Measurements from ENCODE around the gene ZNF746.
"Not testable (repeated sequence)": the region's sequence is repeated elsewhere in the genome, so short reads cannot be mapped to it uniquely, and the experiment has no call there.

ZNF746 gene

GRCh38 chr7:149457766-149458165, 39.8 kb downstream of the ZNF746 start:
- no peak for DNase-seq

DNA sequence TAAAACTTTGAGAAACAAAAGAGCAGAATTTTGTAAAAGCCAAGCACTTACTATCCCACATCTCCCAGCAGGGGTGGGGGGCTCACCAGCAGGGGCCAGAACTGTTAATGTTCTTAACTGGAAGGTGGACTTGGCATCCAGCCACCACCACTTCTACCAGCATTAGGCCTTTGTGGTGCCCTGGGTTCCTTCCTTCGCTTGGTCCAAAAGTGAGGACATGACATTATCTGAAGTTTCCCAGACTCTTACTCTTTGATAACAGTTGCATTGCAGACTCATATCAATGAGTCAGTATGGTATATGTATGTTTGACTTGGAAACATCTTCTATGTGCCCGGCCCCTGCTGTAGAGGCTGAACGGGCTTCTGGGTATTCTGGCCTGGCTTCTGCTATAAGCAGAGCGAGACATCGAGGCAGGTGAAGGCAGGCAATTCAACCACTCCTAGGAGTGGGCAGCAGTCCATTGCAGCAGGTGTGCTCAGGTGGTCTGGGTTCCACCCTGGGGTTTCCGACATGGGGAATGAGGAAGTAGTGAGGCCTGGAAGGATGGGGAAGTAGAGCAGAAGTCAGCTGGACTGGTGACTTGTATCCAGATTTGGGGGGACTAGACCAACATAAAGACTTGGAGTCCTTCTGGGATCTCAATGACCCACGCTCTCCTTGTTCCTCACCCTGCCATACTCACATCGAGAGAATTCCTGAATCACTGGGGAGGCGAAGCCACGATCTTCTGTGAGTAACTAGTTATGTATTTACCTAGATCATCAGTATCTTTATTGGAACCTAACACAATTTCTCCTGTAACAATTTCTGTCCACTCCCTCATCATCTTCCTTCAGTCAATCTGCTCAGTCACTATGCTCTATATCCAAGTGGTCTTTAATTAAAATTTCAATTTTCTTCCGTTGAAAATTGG, 40.8 kb downstream of the ZNF746 start:
- no peak for DNase-seq

DNA sequence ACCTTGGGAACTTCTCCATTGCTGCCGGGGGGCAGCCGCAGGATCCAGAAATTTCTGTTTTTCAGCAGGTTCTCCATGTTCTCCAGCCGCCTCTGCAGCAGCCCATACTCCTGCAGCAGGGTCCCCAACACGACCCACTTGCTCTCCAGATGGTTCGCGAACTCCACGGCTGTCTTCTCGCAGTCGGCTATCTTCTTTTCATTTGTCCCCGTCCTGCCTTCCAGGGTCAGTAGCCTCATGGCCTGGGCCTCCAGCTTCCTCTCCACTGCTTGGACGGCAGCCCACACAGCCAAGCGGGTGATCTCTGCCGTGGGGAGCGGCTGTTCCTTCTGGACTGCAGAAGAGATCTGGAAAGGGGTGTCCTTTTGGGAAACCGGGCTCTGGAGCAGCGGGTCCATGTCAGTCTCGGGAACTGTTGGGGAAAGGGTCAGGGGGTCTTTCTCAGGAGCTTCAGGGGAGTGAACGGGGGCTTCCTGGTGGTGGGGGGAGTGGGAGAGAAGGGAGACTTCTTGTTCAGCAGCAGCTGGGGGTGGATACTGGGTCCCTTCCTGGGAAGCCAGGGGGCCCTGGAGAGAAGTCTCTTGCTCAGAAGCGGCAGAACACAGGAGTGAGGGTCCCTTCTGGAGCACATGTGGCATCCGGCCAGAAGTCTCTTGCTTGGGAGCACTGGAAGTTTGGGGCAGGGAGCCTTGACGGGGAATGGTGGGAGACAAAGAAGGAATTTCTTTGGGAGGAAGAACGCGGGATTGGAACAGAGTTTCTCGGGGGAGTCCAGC, 42.2 kb downstream of the ZNF746 start:
- no peak for DNase-seq

DNA sequence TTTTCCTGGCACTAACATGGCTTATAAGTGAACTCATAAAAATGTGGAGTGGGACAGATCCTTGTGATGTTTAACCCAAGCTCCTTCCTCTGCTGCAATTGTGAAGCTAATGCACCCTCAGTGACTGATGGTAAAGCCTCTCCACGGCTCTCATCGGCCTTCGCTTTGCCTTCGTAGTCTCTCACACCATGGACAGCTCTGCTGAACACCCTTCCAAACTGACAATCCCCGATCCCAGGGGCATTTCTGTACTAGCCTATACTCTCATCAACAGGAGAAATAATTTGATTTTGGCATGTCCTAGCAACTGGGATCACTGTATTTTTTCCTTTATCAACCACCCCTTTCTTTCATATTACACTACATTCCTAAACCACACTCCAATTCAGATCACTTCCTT, 42.9 kb downstream of the ZNF746 start:
- no peak for DNase-seq

GRCh38 chr7:149454006-149454405, 43.6 kb downstream of the ZNF746 start:
- DNase-seq = no peak

DNA sequence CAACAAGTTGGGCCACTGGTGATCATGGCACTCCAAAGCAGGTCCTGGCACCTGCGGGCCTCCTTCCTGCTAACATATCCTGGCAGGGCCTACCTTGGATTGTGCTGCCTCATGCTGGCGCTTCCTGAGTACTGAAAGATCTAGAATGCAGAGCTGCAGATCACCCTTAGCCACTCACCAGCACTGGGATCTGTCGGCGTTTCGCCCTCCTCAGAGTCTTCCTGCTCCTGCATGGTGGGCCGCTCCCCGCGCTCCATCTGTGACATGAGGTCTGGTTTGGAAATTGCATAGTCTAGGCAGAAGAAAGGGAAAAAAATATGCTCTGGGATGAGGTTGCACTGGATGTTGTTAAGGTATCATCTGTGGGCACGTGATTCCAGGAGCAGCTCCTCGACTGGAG, 46.8 kb downstream of the ZNF746 start:
- DNase-seq = no peak

DNA sequence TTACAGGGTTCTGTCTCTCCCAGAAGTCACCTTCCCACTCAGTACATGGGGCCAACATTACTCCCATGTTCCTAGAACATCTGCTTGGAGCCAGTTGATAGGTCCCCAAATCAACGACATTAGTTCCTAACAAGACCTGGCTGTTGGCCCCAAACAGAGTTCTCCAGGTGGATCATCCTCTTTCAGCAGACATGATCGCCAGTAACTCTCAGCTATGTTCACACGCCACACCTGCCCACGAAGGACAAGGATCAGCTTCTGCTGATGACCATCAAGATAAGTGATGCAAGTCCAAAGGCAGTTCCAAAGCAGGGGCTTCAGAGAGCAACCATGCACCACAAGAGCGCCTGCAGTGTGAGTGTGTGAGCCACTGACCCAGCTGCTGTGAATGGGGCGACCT, 47.7 kb downstream of the ZNF746 start:
- no peak for DNase-seq

DNA sequence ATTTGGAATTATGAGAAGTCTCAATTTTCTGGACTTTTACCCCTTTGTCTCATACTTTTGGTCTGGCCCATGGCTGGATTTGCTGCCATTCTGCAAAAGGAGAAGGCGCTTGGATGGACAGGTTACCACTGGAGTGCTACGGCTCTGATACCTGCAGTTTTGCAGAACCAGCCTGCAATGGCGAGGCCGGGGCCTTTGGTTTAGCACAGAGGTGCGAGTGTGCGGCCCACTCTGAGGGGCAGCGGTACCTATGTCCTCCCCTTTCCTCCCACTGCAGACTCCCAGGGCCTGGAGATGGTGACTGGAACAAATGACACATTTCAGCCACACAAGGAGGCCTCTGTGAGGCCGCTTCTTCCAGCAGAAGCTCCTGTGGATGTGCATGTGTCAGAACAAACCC, 48.6 kb downstream of the ZNF746 start:
- no peak for DNase-seq

GRCh38 chr7:149446026-149446425, 51.6 kb downstream of the ZNF746 start:
- DNase-seq = not testable (repeated sequence)

DNA sequence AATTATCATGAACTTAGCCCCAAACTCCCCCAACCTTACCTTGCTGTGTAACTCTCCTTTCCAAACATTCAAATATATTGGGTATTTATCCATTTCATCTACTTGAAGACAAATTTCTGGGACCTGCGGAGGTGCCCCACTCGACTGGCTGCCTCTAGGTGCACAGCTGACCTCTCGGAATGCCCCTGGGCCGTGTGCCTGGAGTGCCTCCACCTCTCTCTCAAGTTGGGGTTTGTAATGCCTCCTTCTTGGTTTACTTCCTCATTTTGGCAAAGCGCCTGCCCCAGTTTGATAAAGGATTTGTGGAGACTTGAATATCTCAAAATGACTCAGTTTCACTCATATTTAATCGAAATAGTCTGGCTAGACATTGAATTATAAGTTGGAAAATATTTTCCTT, 53.3 kb downstream of the ZNF746 start:
- no peak for DNase-seq

DNA sequence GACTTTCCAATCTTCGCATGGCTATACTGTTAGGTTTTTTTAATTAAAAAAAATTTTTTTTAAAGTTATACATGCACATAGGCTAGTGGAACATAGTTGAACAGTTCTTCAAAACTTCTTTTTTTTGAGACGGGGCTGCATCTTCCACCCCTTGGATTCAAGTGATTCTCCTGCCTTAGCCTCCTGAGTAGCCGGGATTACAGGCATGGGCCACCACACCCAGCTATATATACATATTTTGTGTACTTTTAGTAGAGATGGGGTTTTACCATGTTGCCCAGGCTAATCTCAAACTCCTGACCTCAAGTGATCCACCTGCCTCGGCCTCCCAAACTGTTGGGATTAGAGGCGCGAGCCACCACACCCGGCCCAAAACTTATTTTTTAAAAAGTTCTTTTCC, 54.1 kb downstream of the ZNF746 start:
- no peak for DNase-seq

GRCh38 chr7:149442924-149443323, 54.7 kb downstream of the ZNF746 start:
- DNase-seq = no peak

DNA sequence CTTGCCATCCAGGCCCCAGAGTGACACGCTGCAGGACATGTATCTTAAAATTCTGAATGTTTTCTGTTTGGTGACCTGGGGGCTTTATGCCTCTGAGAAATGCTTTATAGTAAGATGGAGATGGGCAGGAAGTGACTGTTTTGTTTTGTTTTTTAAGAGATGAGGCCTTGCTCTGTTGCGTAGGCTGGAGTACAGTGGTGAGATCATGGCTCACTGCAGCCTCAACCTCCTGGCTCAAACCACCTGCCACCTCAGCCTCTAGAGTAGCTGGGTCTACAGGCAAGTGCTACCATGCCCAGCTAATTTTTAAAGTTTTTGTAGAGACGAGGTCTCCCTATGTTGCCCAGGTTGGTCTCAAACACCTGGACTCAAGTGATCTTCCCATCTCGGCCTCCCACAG, 57.4 kb downstream of the ZNF746 start:
- peak; percentile 25 for DNase-seq

DNA sequence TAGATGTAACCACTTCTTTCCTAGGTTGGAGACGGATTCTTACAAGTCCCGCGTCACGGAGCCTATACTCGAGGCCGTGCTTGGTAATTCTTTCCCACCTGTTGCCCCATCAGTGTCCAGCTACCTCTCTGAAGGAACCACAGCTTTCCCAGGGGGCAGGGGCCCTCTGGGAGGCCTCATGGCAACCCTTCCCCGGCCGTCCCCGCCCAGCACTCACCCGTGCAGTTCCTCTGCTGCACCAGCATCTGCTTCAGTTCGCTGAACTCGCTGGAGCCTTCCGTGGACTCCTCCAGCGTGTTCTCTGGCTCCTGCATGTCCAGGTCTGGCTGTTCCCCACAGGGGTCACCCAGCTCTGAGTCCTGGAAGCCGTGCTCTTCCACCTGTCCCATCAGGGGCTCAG, 61.3 kb downstream of the ZNF746 start:
- no peak for DNase-seq

DNA sequence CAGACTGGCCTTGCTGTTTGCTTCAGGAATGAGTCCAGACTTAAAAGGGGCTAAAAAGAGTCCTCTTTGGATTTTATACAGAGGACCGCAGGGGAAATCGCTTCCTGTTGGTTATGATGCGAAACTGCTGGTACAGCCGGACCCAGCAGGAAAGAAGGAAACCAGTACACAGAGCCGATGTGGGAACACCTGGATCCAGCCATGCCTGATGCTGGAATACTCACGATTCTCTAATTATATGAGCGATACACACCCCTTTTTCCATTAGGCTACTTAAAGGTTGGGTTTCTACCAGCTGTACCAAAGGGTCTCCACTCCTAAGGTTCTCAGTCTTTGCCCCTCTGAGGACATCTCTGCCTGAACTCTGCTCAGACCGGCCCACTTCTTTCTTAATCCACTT, 64.5 kb downstream of the ZNF746 start:
- no peak for DNase-seq

- DNase-seq = no peak
Observed at GRCh38 chr7:149432121-149432691, 65.4 kb downstream of the ZNF746 start.

- no peak for DNase-seq
Observed at GRCh38 chr7:149431486-149432120, 66.0 kb downstream of the ZNF746 start.

- no peak for DNase-seq
Observed at GRCh38 chr7:149430192-149430591, 67.4 kb downstream of the ZNF746 start.

GRCh38 chr7:149427893-149428292, 69.7 kb downstream of the ZNF746 start:
- DNase-seq = no peak

DNA sequence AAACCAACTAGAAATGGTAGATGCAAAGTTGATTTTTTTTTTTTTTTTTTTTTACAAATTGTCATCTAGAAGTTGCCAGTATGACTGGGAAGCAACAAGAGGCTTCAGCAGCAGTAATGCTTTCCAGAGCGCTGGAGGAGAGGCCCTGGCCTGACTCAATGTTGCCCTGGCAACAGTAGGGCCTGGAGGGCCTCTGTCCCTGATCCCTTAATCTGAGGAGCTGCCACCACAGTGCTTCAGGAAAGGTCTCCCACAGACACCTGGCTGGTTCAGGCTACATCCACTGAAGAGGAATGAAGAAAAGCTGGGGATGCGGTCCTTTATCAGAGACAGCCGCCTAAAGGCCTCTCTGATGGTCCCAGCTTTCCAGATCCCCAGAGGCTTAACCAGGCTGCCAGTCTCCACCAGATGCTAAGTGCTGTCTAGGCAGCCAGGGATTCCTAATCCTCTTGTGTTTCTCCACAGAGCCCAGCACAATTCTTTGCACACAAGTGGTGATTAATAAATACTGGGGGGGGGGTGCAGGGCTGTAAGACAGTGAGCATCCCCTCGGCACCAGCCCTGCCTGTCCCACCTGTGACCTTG, 70.4 kb downstream of the ZNF746 start:
- no peak for DNase-seq

DNA sequence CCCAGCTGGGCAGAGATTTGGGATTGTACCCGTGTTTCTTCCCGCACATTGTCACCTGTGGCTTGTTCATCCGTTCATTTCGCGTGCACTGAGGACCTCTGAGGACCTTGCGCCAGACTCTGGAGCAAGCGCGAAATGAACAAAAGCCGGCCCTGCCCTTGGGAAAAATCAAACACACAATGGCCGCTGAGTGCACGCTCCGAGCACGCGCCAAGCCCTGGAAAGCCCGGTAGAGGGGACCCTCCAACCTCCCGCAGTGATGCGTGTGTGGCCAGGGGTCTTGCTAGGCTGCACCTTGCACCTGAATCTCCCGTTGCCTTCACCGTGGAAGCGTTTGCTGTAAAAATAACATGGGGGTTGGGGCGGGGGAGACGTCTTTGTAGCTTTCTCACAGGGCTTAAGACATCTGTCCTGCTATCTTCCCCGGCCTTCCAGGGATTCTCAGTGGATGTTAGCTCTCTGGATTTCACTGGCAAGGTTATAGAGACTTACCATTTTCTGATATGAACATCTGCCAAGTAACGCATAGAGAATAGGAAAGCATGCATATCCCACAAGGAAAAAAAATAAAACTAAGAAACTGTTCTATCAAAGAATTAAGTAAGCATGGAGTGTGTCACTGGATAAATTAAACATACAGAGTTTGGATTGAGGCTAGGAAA, 74.0 kb downstream of the ZNF746 start:
- no peak for DNase-seq

- DNase-seq = no peak
Observed at GRCh38 chr7:149422914-149423301, 74.7 kb downstream of the ZNF746 start.

All from CD4-positive, alpha-beta T cell treated with Interleukin-12 subunit alpha and Interleukin-12 subunit beta, for 1 hour (primary cell).